NB4 (cell line): Measurements from ENCODE around the gene RAB15.

ENCODE experiments used
- DNase-seq: peaks from one replicate; pipeline ENCODE4 v3.0.0; 2010; ENCODE audit warnings: low read depth
- H3K4me3 ChIP-seq: one replicate; pipeline ENCODE4 v1.5.1; 2011; ENCODE audit warnings: mild to moderate bottlenecking, low read depth, low read length, moderate library complexity
- MYC ChIP-seq: IDR thresholded peaks from 2 replicates; pipeline ENCODE4 v1.6.1; 2011; ENCODE audit warnings: low read depth, low read length
- POLR2A ChIP-seq: IDR thresholded peaks from 2 replicates; pipeline ENCODE4 v1.6.1; 2011; ENCODE audit warnings: mild to moderate bottlenecking; ENCODE audit not compliant: insufficient read length; ENCODE audit errors: extremely low read depth
- TF ChIP-seq, protein P1 (sequence below): IDR thresholded peaks from one replicate; pipeline ENCODE4 v1.5.1; 2012; ENCODE audit warnings: low read depth, low read length
- TF ChIP-seq, protein P2 (sequence below): IDR thresholded peaks from 2 replicates; pipeline ENCODE4 v1.6.1; 2011; ENCODE audit warnings: low read depth, low read length

RAB15 gene

DNA sequence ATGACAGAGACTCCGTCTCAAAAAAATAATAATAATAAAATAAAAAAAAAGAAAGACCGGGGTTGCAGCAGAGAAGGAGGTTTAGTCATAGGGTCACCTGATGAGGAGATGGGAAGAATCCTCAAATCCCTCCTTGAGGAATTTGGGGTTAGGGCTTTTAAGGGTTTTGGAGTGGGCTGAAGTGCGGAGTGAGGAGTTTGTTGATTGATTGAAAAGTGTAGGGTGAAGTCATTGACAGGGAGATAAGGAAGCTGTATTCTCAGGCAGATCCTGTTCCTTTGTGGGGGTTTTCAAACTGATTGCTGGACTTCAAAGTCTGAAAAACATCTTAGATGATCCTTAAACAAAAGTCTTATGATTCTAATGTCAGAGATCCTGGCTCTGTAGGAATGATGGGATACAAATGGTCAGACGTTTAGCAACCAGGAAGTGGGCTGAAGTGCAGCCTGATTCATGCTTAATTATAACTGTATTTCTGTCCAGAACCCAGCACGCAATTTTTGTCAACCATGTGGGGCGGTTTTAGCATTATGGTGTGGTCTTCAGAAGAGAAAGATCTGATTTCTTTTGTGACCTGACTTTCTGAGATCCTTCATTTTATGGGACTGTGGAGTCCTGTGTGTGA lies 30.6 kb upstream of the RAB15 start:
- TF ChIP-seq, protein P1, sequence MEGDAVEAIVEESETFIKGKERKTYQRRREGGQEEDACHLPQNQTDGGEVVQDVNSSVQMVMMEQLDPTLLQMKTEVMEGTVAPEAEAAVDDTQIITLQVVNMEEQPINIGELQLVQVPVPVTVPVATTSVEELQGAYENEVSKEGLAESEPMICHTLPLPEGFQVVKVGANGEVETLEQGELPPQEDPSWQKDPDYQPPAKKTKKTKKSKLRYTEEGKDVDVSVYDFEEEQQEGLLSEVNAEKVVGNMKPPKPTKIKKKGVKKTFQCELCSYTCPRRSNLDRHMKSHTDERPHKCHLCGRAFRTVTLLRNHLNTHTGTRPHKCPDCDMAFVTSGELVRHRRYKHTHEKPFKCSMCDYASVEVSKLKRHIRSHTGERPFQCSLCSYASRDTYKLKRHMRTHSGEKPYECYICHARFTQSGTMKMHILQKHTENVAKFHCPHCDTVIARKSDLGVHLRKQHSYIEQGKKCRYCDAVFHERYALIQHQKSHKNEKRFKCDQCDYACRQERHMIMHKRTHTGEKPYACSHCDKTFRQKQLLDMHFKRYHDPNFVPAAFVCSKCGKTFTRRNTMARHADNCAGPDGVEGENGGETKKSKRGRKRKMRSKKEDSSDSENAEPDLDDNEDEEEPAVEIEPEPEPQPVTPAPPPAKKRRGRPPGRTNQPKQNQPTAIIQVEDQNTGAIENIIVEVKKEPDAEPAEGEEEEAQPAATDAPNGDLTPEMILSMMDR = no peak
- TF ChIP-seq, protein P2, sequence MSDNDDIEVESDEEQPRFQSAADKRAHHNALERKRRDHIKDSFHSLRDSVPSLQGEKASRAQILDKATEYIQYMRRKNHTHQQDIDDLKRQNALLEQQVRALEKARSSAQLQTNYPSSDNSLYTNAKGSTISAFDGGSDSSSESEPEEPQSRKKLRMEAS = no peak; the same call in 1 of the 2 replicates
- TF ChIP-seq POLR2A = no peak
- TF ChIP-seq MYC = no peak
- no peak overlapping the region for H3K4me3 ChIP-seq
- DNase-seq = peak; percentile 53

DNA sequence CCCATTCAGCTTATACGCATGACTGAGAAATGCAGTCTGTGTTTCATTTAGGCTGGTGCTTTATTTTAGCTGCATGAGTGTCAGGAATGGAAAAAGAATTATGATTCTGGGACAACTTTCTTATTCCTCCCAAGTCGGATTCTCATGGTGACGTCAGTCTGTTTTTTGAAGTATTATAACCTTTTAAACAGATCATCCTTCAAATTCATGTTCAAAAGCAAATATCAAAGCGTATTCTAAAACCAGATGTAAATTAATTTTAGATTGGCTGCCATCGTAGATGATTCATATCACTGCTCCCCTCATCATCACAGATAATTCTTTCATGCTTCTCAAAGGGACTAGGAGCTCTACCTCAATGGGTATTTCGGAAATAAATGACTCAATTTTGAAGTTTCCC lies 29.6 kb upstream of the RAB15 start:
- DNase-seq = no peak
- H3K4me3 ChIP-seq = no peak overlapping the region
- TF ChIP-seq, protein P2 = no peak
- TF ChIP-seq MYC = no peak
- TF ChIP-seq, protein P1 = no peak
- TF ChIP-seq POLR2A = no peak

DNA sequence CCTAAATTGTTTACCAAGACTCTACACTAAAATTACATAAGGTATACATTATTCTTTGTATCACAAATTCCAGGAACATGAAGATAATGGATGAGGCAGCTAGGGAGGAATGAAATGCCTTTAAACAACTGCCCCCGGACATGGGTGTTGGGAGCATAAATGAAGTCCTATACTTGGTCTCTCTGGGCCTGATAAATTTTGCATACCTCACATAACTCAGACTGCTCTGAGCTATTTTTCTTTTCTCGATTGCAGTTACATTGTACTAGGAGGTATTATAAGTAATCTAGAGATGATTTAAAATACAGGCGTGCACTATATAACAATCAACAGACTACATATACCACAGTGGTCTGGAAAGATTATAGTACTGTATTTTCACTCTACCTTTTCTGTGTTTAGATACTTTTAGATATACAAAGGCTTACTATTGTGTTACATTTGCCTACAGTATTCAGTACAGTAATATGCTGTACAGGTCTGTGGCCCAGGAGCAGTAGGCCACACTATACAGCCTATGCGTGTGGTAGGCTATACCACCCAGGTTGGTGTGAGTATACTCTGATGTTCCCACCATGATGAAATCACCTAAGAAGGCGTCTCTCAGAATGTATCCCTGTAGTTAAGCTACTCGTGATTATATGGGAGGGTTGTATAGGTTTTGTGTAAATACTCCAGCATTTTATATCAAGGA lies 28.9 kb upstream of the RAB15 start:
- DNase-seq = no peak
- no peak for TF ChIP-seq MYC
- TF ChIP-seq, protein P2 = no peak
- TF ChIP-seq, protein P1 = no peak
- TF ChIP-seq POLR2A = no peak

DNA sequence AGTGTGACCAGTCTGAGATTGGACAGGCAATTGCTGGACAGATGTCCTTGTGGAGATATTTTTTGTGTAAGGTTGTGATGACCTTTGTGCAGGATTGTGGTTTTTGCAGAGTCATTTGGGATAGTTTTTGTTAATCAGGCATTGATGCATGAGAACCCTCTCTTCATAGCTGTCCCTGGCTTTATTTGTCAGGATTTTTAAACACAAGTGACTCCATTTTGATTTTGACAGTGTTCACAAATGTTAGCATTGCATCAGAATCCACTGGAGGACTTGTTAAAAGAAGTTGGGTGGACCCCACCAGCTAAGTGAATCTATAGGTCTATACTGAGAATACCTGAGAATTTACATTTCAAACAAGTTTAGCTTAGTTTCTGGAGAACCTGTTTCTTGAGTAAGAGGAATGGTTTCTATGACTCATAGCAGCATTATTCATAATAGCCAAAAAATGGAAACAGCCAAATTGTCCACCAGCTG lies 26.4 kb upstream of the RAB15 start:
- peak; percentile 20 for DNase-seq
- H3K4me3 ChIP-seq = no peak overlapping the region
- TF ChIP-seq MYC (no peak), POLR2A (no peak)
- TF ChIP-seq, protein P1 = no peak
- TF ChIP-seq, protein P2 = no peak

More for the DNA sequence above, 28.9 kb upstream of the RAB15 start:
- H3K4me3 ChIP-seq = no peak overlapping the region

DNA sequence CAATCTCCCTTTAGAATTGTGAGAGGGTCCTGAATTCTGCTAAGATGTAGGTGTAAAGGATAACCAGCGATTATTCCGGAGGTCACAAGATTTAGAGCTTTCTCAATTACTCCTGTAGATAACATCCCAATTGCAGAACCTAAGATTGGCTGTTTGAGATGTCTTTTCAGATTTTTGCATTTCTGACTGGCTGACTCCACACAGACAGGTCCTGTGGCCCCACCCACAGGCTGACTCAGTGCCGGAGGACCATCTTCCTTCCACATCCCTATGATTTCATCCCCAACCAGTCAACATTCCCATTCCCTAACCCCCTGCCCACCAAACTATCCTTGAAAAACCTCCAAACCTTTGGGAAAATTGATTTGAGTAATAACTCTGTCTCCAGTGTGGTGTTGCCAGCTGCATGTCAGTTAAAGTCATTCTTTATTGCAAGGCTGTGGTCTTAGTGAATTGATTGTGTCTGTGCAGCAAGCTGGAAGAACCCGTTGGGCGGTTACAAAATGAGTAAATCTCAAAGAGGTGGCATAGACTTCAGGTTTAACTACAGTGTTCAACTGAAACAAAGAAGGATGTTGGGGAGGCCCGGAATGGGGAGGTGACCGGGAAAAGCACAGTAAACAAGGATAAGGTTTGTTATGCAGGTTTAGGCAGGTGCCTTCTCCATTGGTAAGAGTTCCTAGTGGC lies 25.1 kb upstream of the RAB15 start:
- TF ChIP-seq POLR2A (no peak), MYC (no peak)
- TF ChIP-seq, protein P2 = no peak
- TF ChIP-seq, protein P1 = no peak
- DNase-seq = peak; percentile 70
- H3K4me3 ChIP-seq = peak overlapping the region; percentile 42
